HL-60 (cell line): Measurements from ENCODE around the gene HRCT1.

Source experiments
- DNase-seq, 2 experiments: peaks; one replicate each; pipeline ENCODE4 v3.0.0-alpha.2; 2010 to 2020; ENCODE audit warnings: low read depth in 1 of 2, low spot score in 1 of 2
- H3K27ac ChIP-seq: fragments of 250-450 bp; sonication (Bioruptor Pico); replicated peaks from 2 replicates; pipeline ENCODE4 v1.5.1; 2020; ENCODE audit warnings: mild to moderate bottlenecking, moderate library complexity
- H3K27me3 ChIP-seq: fragments of 250-450 bp; sonication (Bioruptor Pico); 2 replicates; pipeline ENCODE4 v1.5.1; 2021; ENCODE audit warnings: mild to moderate bottlenecking, moderate library complexity; ENCODE audit not compliant: insufficient read depth, poor library complexity, severe bottlenecking
- H3K4me3 ChIP-seq: replicated peaks from 2 replicates; pipeline ENCODE4 v1.5.1; 2011; ENCODE audit warnings: mild to moderate bottlenecking, control low read depth, low read length; ENCODE audit not compliant: insufficient read depth
- GABPA ChIP-seq: IDR thresholded peaks from 2 replicates; pipeline ENCODE4 v1.6.1; 2012; ENCODE audit warnings: low read depth
- POLR2AphosphoS5 ChIP-seq: IDR thresholded peaks from 2 replicates; pipeline ENCODE4 v1.6.1; 2012; ENCODE audit warnings: low read depth
- SPI1 ChIP-seq: IDR thresholded peaks from 2 replicates; pipeline ENCODE4 v1.6.1; 2012; ENCODE audit warnings: low read depth, mild to moderate bottlenecking, borderline replicate concordance
- TF ChIP-seq, protein P1 (sequence below): IDR thresholded peaks from 2 replicates; pipeline ENCODE4 v1.6.1; 2012; ENCODE audit warnings: low read depth; ENCODE audit not compliant: insufficient replicate concordance
- TF ChIP-seq, protein P2 (sequence below): IDR thresholded peaks from one replicate; pipeline ENCODE4 v1.5.1; 2011; ENCODE audit warnings: low read length, control low read depth, inconsistent platforms; ENCODE audit not compliant: insufficient read depth

HRCT1 gene

DNA sequence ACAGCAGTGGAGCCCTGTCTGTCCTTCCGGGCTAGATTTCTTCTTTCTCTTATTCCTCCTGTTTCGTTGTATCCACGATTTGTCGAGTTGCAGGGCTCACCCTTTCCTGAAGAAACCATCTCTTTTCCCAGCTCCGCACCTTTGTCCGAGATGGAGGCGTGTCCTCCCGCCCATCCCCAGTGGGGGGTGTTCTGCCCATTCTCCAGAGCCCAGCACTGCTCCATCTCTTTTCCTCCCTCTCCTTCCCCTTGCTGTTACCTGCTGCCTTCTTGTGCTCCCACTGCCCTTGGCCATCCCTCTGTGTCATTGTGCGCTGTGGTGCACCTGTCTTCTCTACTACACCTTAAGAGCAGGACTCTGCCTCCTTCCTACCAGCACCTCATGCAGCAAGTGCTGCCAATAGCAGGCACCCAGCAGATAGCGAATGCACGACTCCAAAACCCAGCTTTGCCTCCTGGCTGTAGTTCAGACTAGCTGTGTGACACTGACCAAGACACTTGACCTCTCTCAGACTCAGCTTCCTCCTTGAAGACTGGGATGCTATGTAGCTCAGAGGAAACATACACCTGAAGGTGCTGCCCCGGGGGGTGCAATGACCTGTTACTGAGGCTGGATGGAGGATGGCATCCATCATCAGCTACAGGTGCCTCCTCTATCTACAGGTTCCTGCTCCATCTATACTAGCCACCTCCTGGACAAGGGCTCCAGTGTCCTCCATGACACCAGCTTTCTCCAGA, 44.7 kb upstream of the HRCT1 start:
- no peak overlapping the region for H3K27ac ChIP-seq
- H3K27me3 ChIP-seq: peaks cover 15% of the 10 kb centered on the region
- DNase-seq: no peak
- H3K4me3 ChIP-seq: no peak overlapping the region
- TF ChIP-seq SPI1: no peak
- TF ChIP-seq, protein P1, sequence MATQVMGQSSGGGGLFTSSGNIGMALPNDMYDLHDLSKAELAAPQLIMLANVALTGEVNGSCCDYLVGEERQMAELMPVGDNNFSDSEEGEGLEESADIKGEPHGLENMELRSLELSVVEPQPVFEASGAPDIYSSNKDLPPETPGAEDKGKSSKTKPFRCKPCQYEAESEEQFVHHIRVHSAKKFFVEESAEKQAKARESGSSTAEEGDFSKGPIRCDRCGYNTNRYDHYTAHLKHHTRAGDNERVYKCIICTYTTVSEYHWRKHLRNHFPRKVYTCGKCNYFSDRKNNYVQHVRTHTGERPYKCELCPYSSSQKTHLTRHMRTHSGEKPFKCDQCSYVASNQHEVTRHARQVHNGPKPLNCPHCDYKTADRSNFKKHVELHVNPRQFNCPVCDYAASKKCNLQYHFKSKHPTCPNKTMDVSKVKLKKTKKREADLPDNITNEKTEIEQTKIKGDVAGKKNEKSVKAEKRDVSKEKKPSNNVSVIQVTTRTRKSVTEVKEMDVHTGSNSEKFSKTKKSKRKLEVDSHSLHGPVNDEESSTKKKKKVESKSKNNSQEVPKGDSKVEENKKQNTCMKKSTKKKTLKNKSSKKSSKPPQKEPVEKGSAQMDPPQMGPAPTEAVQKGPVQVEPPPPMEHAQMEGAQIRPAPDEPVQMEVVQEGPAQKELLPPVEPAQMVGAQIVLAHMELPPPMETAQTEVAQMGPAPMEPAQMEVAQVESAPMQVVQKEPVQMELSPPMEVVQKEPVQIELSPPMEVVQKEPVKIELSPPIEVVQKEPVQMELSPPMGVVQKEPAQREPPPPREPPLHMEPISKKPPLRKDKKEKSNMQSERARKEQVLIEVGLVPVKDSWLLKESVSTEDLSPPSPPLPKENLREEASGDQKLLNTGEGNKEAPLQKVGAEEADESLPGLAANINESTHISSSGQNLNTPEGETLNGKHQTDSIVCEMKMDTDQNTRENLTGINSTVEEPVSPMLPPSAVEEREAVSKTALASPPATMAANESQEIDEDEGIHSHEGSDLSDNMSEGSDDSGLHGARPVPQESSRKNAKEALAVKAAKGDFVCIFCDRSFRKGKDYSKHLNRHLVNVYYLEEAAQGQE: no peak
- no peak for TF ChIP-seq GABPA
- no peak for TF ChIP-seq POLR2AphosphoS5
- TF ChIP-seq, protein P2, sequence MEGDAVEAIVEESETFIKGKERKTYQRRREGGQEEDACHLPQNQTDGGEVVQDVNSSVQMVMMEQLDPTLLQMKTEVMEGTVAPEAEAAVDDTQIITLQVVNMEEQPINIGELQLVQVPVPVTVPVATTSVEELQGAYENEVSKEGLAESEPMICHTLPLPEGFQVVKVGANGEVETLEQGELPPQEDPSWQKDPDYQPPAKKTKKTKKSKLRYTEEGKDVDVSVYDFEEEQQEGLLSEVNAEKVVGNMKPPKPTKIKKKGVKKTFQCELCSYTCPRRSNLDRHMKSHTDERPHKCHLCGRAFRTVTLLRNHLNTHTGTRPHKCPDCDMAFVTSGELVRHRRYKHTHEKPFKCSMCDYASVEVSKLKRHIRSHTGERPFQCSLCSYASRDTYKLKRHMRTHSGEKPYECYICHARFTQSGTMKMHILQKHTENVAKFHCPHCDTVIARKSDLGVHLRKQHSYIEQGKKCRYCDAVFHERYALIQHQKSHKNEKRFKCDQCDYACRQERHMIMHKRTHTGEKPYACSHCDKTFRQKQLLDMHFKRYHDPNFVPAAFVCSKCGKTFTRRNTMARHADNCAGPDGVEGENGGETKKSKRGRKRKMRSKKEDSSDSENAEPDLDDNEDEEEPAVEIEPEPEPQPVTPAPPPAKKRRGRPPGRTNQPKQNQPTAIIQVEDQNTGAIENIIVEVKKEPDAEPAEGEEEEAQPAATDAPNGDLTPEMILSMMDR: no peak

DNA sequence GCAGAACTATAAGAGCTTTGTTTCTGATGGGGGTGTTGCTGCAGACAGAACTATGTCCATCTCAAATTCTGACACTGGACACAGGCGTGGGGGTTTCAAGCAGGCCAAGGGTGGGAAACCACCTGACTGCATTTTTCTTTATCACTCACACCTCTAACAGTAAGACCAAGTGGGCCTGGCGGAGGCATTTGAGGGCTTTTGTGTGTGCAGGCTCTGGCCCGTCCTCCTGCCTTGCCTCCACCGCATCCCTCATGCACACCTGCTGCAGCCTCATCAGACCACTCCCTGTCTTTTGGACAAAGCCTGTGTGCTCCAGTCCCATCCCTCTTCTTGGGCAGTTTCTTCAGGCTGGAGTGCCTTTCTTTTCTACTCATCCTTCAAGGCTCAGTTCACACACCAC, 43.7 kb upstream of the HRCT1 start:
- TF ChIP-seq GABPA (no peak), POLR2AphosphoS5 (no peak), SPI1 (no peak)
- TF ChIP-seq, protein P1: no peak
- TF ChIP-seq, protein P2: no peak

DNA sequence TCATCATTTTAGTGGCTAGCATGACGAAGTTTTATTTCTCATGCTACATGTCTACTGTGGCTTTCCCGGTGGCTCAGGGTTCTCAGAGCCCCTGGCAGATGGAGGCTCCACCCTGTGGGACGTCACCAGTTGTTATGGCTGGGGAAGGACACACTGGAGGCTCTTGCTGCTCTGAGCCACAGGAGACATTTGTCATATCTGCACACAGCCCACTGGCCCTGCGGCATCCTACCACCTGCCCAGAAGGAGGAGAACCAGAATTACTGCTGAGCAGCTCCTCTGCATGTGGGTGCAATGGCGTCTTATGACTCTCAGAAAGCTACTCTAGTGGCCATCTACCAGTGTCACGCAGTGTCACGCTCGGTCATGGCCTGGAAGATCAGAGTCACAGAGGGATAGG, 42.4 kb upstream of the HRCT1 start:
- H3K27ac ChIP-seq: no peak overlapping the region
- DNase-seq: no peak
- TF ChIP-seq GABPA (no peak), POLR2AphosphoS5 (no peak), SPI1 (no peak)
- TF ChIP-seq, protein P2: no peak
- TF ChIP-seq, protein P1: no peak
- H3K27me3 ChIP-seq: peaks cover 15% of the 10 kb centered on the region
- H3K4me3 ChIP-seq: no peak overlapping the region

More for the DNA sequence above, 43.7 kb upstream of the HRCT1 start:
- Histone ChIP-seq H3K27me3 (peaks cover 15% of the 10 kb centered on the region), H3K4me3 (no peak overlapping the region), H3K27ac (no peak overlapping the region)
- DNase-seq: no peak
